Smooth muscle cell of the brain vasculature (primary cell): ENCODE measurements around the gene UPF1.

Experiments used
- DNase-seq: peaks from one replicate; pipeline ENCODE4 v3.0.0-alpha.2; 2012; ENCODE audit warnings: low read depth, low spot score

UPF1 gene

GRCh38 chr19:18840288-18841267, 8.8 kb downstream of the UPF1 start:
- DNase-seq, result no peak

GRCh38 chr19:18841400-18841799, 9.6 kb downstream of the UPF1 start:
- no peak for DNase-seq

- DNase-seq, result no peak
These were observed 10.4 kb downstream of the UPF1 start for GRCh38 chr19:18842166-18842565.

- DNase-seq, result no peak
These were observed 12.2 kb downstream of the UPF1 start for GRCh38 chr19:18843960-18844359.

- no peak for DNase-seq
These were observed 13.1 kb downstream of the UPF1 start for GRCh38 chr19:18844806-18845329.

GRCh38 chr19:18845961-18846360, 14.2 kb downstream of the UPF1 start:
- DNase-seq, result no peak

GRCh38 chr19:18846862-18847548, 15.2 kb downstream of the UPF1 start:
- peak; percentile 51 for DNase-seq

GRCh38 chr19:18847549-18848463, 16.0 kb downstream of the UPF1 start:
- DNase-seq, result no peak

GRCh38 chr19:18848878-18849661, 17.3 kb downstream of the UPF1 start:
- no peak for DNase-seq

- no peak for DNase-seq
These were observed 18.2 kb downstream of the UPF1 start for GRCh38 chr19:18849838-18850400.

GRCh38 chr19:18850471-18851375, 19.0 kb downstream of the UPF1 start:
- no peak for DNase-seq

- no peak for DNase-seq
These were observed 20.0 kb downstream of the UPF1 start for GRCh38 chr19:18851673-18852325.

- no peak for DNase-seq
These were observed 20.9 kb downstream of the UPF1 start for GRCh38 chr19:18852648-18853047.

- DNase-seq, result no peak
These were observed 22.1 kb downstream of the UPF1 start for GRCh38 chr19:18853755-18854427.

GRCh38 chr19:18854982-18855381, 23.2 kb downstream of the UPF1 start:
- no peak for DNase-seq

GRCh38 chr19:18855647-18856384, 24.1 kb downstream of the UPF1 start:
- no peak for DNase-seq

GRCh38 chr19:18856385-18857126, 24.8 kb downstream of the UPF1 start:
- DNase-seq, result no peak
